Daoy (cell line): Measurements from ENCODE around the gene MACF1. TPM values are rescaled to one million over a fixed set of nuclear protein-coding genes. Genes with fewer than 3 reads are reported as not detected.
"Not testable (repeated sequence)": the region's sequence is repeated elsewhere in the genome, so short reads cannot be mapped to it uniquely, and the experiment has no call there.

Experiments used
- DNase-seq: peaks from one replicate; pipeline ENCODE4 v3.0.0-alpha.2; 2015; ENCODE audit warnings: low read depth
- total RNA-seq: library from RNA; depleted of rRNA; stranded (reverse); fragments of >200 nt; shearing (Covaris generic); gene quantifications from 2 replicates; pipeline ENCODE4 v1.2.3, GENCODE V29; 2014

Gene MACF1
- total RNA-seq, 1 experiment from 2014 or later: 117 TPM

GRCh38 chr1:39462074-39462473 is 257.6 kb downstream of the MACF1 start:
- DNase-seq: no peak

- DNase-seq: no peak
Observed at GRCh38 chr1:39466413-39467107, 262.1 kb downstream of the MACF1 start.

GRCh38 chr1:39467108-39467720 is 262.7 kb downstream of the MACF1 start:
- not testable (repeated sequence) for DNase-seq

GRCh38 chr1:39469150-39469549 is 264.7 kb downstream of the MACF1 start:
- DNase-seq: no peak

GRCh38 chr1:39470040-39470439 is 265.5 kb downstream of the MACF1 start:
- DNase-seq: no peak

- DNase-seq: no peak
Observed at GRCh38 chr1:39472826-39473225, 268.3 kb downstream of the MACF1 start.

GRCh38 chr1:39473324-39473723 is 268.8 kb downstream of the MACF1 start:
- no peak for DNase-seq

GRCh38 chr1:39474810-39475209 is 270.3 kb downstream of the MACF1 start:
- no peak for DNase-seq

- DNase-seq: not testable (repeated sequence)
Observed at GRCh38 chr1:39475551-39475950, 271.1 kb downstream of the MACF1 start.

GRCh38 chr1:39478126-39478915 is 273.8 kb downstream of the MACF1 start:
- DNase-seq: no peak

GRCh38 chr1:39481289-39481688 is 276.8 kb downstream of the MACF1 start:
- no peak for DNase-seq

- no peak for DNase-seq
Observed at GRCh38 chr1:39483276-39483675, 278.8 kb downstream of the MACF1 start.

- no peak for DNase-seq
Observed at GRCh38 chr1:39484564-39484963, 280.1 kb downstream of the MACF1 start.

- no peak for DNase-seq
Observed at GRCh38 chr1:39485046-39485803, 280.7 kb downstream of the MACF1 start.

GRCh38 chr1:39488012-39488545 is 283.6 kb downstream of the MACF1 start:
- DNase-seq: no peak

GRCh38 chr1:39488793-39489566 is 284.5 kb downstream of the MACF1 start:
- DNase-seq: no peak

- no peak for DNase-seq
Observed at GRCh38 chr1:39489567-39490239, 285.2 kb downstream of the MACF1 start.

- no peak for DNase-seq
Observed at GRCh38 chr1:39490596-39491145, 286.2 kb downstream of the MACF1 start.

- DNase-seq: peak; percentile 71
Observed at GRCh38 chr1:39491146-39491921, 286.8 kb downstream of the MACF1 start, which contains the start of gene BMP8A. TSS of gene BMP8A (plus strand) at chr1:39491636. CDS start at chr1:39491992, 356 bp downstream.
